Left cardiac atrium (tissue), 4 donors: ENCODE results near the gene TAS2R50. TPM values are rescaled to one million over a fixed set of nuclear protein-coding genes. Genes with fewer than 3 reads are reported as not detected.

Source experiments
- ATAC-seq, 2 donors: fragments of 200-7000 bp; cut with Tn5 transposase; one replicate each; pipeline ENCODE4 v1.9.1; 2020; ENCODE audit warnings: mild to moderate bottlenecking in 2 of 2, moderate library complexity in 2 of 2
- DNase-seq: peaks from one replicate; pipeline ENCODE4 v3.0.0-alpha.2; 2020
- intact Hi-C, 2 donors: fragments of 100-400 bp; cut with DNase I; formaldehyde crosslinking; loops; one replicate each; pipeline versions ENCODE4 v1.14.1 to v1.15.1; 2022 to 2023
- total RNA-seq, 2 donors: library from RNA; stranded (reverse); fragmentation: NEBNext Ultra II Directional; extraction: Animal tissue kit (Norgen Biotek cat#: 25700); gene quantifications; one replicate each; pipeline ENCODE4 v1.2.1, GENCODE V29; 2021
- donor health status: DM: no; HTN: yes; CAD: no.
- donor health status: DM: no; HTN: yes; CAD: no; lungs with severe emphysema.
- donor health status: DM: yes; HTN: yes; CAD: no.
- donor health status: Dilated cardiomyopathy.

Gene TAS2R50
- total RNA-seq, 2 donors from 2014 or later: 0.29 to 0.84 TPM

GRCh38 chr12:10959804-10960203, 26.9 kb downstream of the TAS2R50 start:
- ATAC-seq: peak in 1 of 2 donors; percentile 44
- intact Hi-C loops: loop anchor here in 1 of 2 donors (10.0 kb wide), 1 partner anchor 235 kb away; no protein-coding TSS in a partner anchor
- DNase-seq: no peak

GRCh38 chr12:10957741-10958140, 29.0 kb downstream of the TAS2R50 start:
- intact Hi-C loops: no loop called here
- no peak for DNase-seq
- no peak for ATAC-seq

- intact Hi-C loops: no loop called here
- ATAC-seq: no peak
- no peak for DNase-seq
These were observed 30.6 kb downstream of the TAS2R50 start for GRCh38 chr12:10956085-10956484.

GRCh38 chr12:10952645-10953044, 34.1 kb downstream of the TAS2R50 start:
- ATAC-seq (peak; percentile 68 to 79), DNase-seq (no peak)
- intact Hi-C loops: no loop called here

GRCh38 chr12:10943167-10943566, 43.5 kb downstream of the TAS2R50 start:
- intact Hi-C loops: no loop called here
- no peak for ATAC-seq
- DNase-seq: no peak

- ATAC-seq (no peak), DNase-seq (no peak)
- intact Hi-C loops: no loop called here
These were observed 44.6 kb downstream of the TAS2R50 start for GRCh38 chr12:10941916-10942607.

- ATAC-seq (no peak), DNase-seq (no peak)
- intact Hi-C loops: no loop called here
These were observed 45.3 kb downstream of the TAS2R50 start for GRCh38 chr12:10941369-10941768.

GRCh38 chr12:10940389-10940788, 46.3 kb downstream of the TAS2R50 start:
- intact Hi-C loops: no loop called here
- DNase-seq: no peak

GRCh38 chr12:10939163-10939562, 47.5 kb downstream of the TAS2R50 start, which contains the start of gene TAS2R14:
TAS2R14 (minus strand) TSS chr12:10939263; CDS start chr12:10939207, 56 bp downstream.
- intact Hi-C loops: no loop called here
- DNase-seq: no peak
- no peak for ATAC-seq

More at GRCh38 chr12:10940389-10940788, 46.3 kb downstream of the TAS2R50 start:
- ATAC-seq: peak in 1 of 2 donors; percentile 65

- ATAC-seq (no peak), DNase-seq (no peak)
- intact Hi-C loops: no loop called here
These were observed 50.2 kb downstream of the TAS2R50 start for GRCh38 chr12:10936506-10936905.

Other genes with a start within 250 kb of the TAS2R50 start
- not detected for gene TAS2R7, start 184.3 kb downstream of the TAS2R50 start, total RNA-seq
- under 1 TPM in 1 of 2 donors, not detected in 1; 0.26 TPM for gene TAS2R8, start 179.6 kb downstream of the TAS2R50 start, total RNA-seq
- gene TAS2R9, start 176.7 kb downstream of the TAS2R50 start, total RNA-seq: not detected
- under 1 TPM in 1 of 2 donors, not detected in 1; 0.55 TPM for gene TAS2R10, start 160.6 kb downstream of the TAS2R50 start, total RNA-seq
- gene PRR4, start 137.4 kb downstream of the TAS2R50 start, total RNA-seq: 1 to 10 TPM in 1 of 2 donors, under 1 TPM in 1; 0.29 to 2.0 TPM
- 1 to 10 TPM; 3.2 to 9.1 TPM for gene PRH1, start 102.7 kb downstream of the TAS2R50 start, total RNA-seq
- under 1 TPM; 0.41 to 0.44 TPM for gene TAS2R13, start 77.3 kb downstream of the TAS2R50 start, total RNA-seq
- gene PRH2, start 57.7 kb downstream of the TAS2R50 start, total RNA-seq: not detected
- under 1 TPM; 0.88 to 0.94 TPM for gene TAS2R14, start 47.6 kb downstream of the TAS2R50 start, total RNA-seq
- gene TAS2R20, start 11.4 kb upstream of the TAS2R50 start, total RNA-seq: under 1 TPM; 0.27 to 0.94 TPM
- 1 to 10 TPM; 1.2 TPM for gene TAS2R19, start 35.7 kb upstream of the TAS2R50 start, total RNA-seq
- gene TAS2R31, start 44.5 kb upstream of the TAS2R50 start, total RNA-seq: 1 to 10 TPM in 1 of 2 donors, under 1 TPM in 1; 0.68 to 1.3 TPM
- gene TAS2R46, start 75.4 kb upstream of the TAS2R50 start, total RNA-seq: under 1 TPM; 0.50 to 0.81 TPM
- gene TAS2R43, start 105.4 kb upstream of the TAS2R50 start, total RNA-seq: not detected
- gene TAS2R30, start 147.7 kb upstream of the TAS2R50 start, total RNA-seq: 1 to 10 TPM in 1 of 2 donors, under 1 TPM in 1; 0.97 to 1.5 TPM
- gene SMIM10L1, start 184.3 kb upstream of the TAS2R50 start, total RNA-seq: 10 to 100 TPM; 14.1 to 18.1 TPM
- gene TAS2R42, start 200.0 kb upstream of the TAS2R50 start, total RNA-seq: not detected